Lung (tissue), 12 donors: ENCODE data around the gene CRYBA4. TPM values are rescaled to one million over a fixed set of nuclear protein-coding genes. Genes with fewer than 3 reads are reported as not detected.
A peak's percentile ranks its signal among the peaks of the same experiment; 100 is the strongest.

ENCODE experiments used
- ATAC-seq: fragments of 200-7000 bp; cut with Tn5 transposase; one replicate; pipeline ENCODE4 v1.9.1; 2020; ENCODE audit warnings: moderate number of reproducible peaks; ENCODE audit not compliant: insufficient read depth, low FRiP score
- DNase-seq, 3 donors: peaks; one replicate each; pipeline ENCODE4 v3.0.0-alpha.2; 2013 to 2017
- H3K27ac ChIP-seq, 2 donors: one replicate each; pipeline ENCODE4 v1.5.1; 2013; ENCODE audit warnings: mild to moderate bottlenecking in 2 of 2, moderate library complexity in 2 of 2, control low read depth in 1 of 2, inconsistent platforms in 1 of 2, low read depth in 1 of 2, low read length in 1 of 2
- H3K27me3 ChIP-seq, 3 donors: one replicate each; pipeline ENCODE4 v1.5.1; 2013; ENCODE audit warnings: low read length in 2 of 3; ENCODE audit not compliant: control insufficient read depth in 3 of 3, insufficient read depth in 3 of 3
- H3K36me3 ChIP-seq, 4 donors: one replicate each; pipeline ENCODE4 v1.5.1; 2013; ENCODE audit warnings: low read length in 4 of 4, mild to moderate bottlenecking in 1 of 4, moderate library complexity in 1 of 4; ENCODE audit not compliant: control insufficient read depth in 4 of 4, insufficient read depth in 4 of 4
- H3K4me1 ChIP-seq, 5 donors: one replicate each; pipeline ENCODE4 v1.5.1; 2013; ENCODE audit warnings: low read length in 5 of 5, mild to moderate bottlenecking in 2 of 5, moderate library complexity in 1 of 5; ENCODE audit not compliant: control insufficient read depth in 5 of 5, insufficient read depth in 5 of 5
- H3K4me3 ChIP-seq: one replicate; pipeline ENCODE4 v1.5.1; 2013; ENCODE audit warnings: mild to moderate bottlenecking, control low read depth, moderate library complexity
- H3K9ac ChIP-seq, 2 donors: one replicate each; pipeline ENCODE4 v1.5.1; 2013; ENCODE audit warnings: low read length in 2 of 2, control low read depth in 1 of 2; ENCODE audit not compliant: insufficient read depth in 1 of 2
- H3K9me3 ChIP-seq, 4 donors: one replicate each; pipeline ENCODE4 v1.5.1; 2013; ENCODE audit warnings: low read length in 3 of 4, mild to moderate bottlenecking in 1 of 4, moderate library complexity in 1 of 4; ENCODE audit not compliant: control insufficient read depth in 4 of 4, insufficient read depth in 3 of 4
- whole genome bisulfite sequencing, 2 donors: extraction: QIAGEN DNeasy Blood & Tissue Kit; methylation state at CpG; one replicate each; pipeline ENCODE4 v1.1.7; 2013; 5-methylcytosine and 5-hydroxymethylcytosine counted together
- polyA plus RNA-seq, 2 donors: library from polyadenylated mRNA; stranded (reverse); fragments of 200-250 nt; gene quantifications; one replicate each; pipeline ENCODE4 v1.2.1, GENCODE V29; 2013
- total RNA-seq, 2 donors: library from RNA; depleted of rRNA in 1 of 2; stranded (reverse); fragments of >200 nt in 1 of 2; gene quantifications; one replicate each; pipeline ENCODE4 v1.2.1, GENCODE V29; 2014 to 2021
- TF ChIP-seq, protein P1 (sequence below): IDR thresholded peaks from 2 replicates; pipeline ENCODE4 v1.5.1; 2012; ENCODE audit warnings: mild to moderate bottlenecking; ENCODE audit errors: control extremely low read depth, extremely low read depth
- donor health status: control.
- donor health status: control.
- donor health status: Bipolar disorder and iron deficiency.
- donor health status: healthy.
- donor health status: DM: yes; HTN: yes; CAD: no.

Gene CRYBA4
- total and polyA plus RNA-seq, 4 donors = 0.06 to 0.22 TPM; not detected in 2

DNA sequence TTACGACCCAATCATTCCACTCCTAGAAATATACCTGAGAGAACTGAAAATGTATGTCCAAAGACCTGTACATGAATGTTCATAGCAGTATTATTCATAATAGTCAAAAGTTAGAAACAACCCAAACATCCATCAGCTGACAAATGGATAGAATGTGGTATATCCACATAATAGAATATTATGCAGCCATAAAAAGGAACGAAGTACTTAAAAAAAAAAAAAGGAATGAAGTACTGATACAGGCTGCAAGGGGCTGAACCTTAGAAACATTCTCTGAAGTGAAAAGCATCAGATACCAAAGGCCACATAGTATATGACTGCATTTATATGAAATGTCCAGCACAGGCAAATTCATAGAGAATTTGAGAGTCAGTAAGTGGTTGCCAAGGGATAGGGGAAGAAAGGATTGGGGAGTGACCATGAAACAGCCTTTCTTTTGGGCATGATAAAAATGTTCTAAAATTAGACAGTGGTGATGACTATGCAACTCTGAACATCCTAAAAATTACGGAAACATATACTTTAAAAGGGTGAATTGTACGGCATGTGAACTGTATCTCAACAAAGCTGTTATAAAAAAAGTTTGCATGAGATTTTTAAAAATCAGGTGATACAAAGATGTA, 33.7 kb upstream of the CRYBA4 start:
- H3K9me3 ChIP-seq = no peaks in the 10 kb centered on the region
- 71 to 81% methylated on average over 4 of the region's 4 CpGs for WGBS, 2 donors
- TF ChIP-seq, protein P1, sequence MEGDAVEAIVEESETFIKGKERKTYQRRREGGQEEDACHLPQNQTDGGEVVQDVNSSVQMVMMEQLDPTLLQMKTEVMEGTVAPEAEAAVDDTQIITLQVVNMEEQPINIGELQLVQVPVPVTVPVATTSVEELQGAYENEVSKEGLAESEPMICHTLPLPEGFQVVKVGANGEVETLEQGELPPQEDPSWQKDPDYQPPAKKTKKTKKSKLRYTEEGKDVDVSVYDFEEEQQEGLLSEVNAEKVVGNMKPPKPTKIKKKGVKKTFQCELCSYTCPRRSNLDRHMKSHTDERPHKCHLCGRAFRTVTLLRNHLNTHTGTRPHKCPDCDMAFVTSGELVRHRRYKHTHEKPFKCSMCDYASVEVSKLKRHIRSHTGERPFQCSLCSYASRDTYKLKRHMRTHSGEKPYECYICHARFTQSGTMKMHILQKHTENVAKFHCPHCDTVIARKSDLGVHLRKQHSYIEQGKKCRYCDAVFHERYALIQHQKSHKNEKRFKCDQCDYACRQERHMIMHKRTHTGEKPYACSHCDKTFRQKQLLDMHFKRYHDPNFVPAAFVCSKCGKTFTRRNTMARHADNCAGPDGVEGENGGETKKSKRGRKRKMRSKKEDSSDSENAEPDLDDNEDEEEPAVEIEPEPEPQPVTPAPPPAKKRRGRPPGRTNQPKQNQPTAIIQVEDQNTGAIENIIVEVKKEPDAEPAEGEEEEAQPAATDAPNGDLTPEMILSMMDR = no peak
- H3K4me1 ChIP-seq = peaks cover 0 to 14% (median 4%) of the 10 kb centered on the region in 5 donors
- peaks cover 0 to 3% (median 0%) of the 10 kb centered on the region in 3 donors for H3K27me3 ChIP-seq
- ATAC-seq (no peak), DNase-seq (no peak)
- no peak overlapping the region for H3K4me3 ChIP-seq
- H3K36me3 ChIP-seq = peaks cover 0 to 1% (median 0%) of the 10 kb centered on the region in 4 donors
- H3K9ac ChIP-seq = no peak overlapping the region
- no peak overlapping the region for H3K27ac ChIP-seq

DNA sequence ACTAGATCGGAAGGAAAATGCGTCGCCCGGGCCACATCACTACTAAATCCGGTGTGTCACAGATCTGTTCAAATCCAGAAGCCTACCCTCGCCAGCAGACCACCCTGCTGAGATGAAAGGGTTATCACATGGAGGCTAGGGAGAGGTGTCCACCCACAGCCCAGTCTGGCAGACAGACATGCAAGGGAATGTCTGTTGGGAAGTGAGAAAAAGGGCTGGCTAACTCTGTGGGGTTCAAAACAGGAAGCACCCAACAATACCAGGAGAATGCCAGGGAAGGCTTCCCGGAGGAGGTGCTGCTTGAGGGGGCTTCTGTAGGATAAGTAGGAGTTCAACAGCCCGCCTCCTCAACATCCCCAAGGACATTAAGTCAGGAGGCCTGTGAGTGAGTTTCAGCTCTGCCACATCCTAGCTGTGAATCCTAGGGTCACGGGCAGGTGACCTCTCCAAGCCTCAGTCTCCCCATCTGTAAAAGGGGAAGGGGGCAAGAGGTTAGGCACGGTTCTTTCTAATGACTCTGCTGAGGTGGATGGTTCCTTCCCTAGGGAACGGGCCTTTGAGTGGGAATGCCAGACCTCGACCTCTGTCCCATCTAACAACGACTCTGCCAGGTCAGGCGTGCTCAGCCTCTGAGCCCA, 32.9 kb upstream of the CRYBA4 start:
- Histone ChIP-seq H3K36me3 (peaks cover 0 to 1% (median 0%) of the 10 kb centered on the region in 4 donors), H3K4me1 (peaks cover 0 to 14% (median 4%) of the 10 kb centered on the region in 5 donors), H3K27me3 (peaks cover 0 to 3% (median 0%) of the 10 kb centered on the region in 3 donors), H3K27ac (peak overlapping the region in 1 of 2 donors; percentile 90), H3K9me3 (no peaks in the 10 kb centered on the region), H3K9ac (no peak overlapping the region), H3K4me3 (peak overlapping the region; percentile 83)
- TF ChIP-seq, protein P1 = no peak
- ATAC-seq (no peak), DNase-seq (no peak)
- WGBS, 2 donors = 37 to 48% methylated on average over 14 of the region's 14 CpGs

DNA sequence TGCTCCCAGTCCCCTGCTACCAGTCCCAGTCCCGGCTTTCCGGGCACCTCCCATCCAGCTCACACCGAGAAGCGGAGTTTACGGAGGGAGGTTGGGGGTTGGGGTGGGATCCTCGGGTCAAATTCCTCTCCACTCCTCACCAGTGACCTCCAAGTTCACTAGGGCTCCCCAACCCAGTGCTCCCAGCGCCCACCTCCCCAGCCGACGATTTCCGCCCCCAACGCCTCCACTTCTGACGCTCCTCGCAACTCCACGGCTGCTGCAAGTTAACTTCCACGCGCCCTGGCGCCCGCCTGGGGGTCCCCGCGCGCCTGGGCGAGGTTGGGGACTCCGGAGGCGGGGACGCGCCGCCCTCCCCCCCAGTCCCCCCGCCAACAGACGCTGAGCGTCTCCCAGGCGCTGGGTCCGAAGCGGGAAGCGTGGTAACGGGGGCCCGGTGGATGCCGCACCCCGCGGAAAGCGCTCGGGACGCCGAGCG, 32.4 kb upstream of the CRYBA4 start:
- peaks cover 0 to 3% (median 0%) of the 10 kb centered on the region in 3 donors for H3K27me3 ChIP-seq
- no peaks in the 10 kb centered on the region for H3K9me3 ChIP-seq
- 1% methylated on average over 41 to 44 of the region's 44 CpGs for WGBS, 2 donors
- no peaks in the 10 kb centered on the region for H3K36me3 ChIP-seq
- peak; percentile 9 for ATAC-seq
- H3K9ac ChIP-seq = peak overlapping the region in 1 of 2 donors; percentile 50
- TF ChIP-seq, protein P1 = no peak
- peaks cover 0 to 12% (median 4%) of the 10 kb centered on the region in 5 donors for H3K4me1 ChIP-seq
- H3K4me3 ChIP-seq = peak overlapping the region; percentile 83
- peak overlapping the region; percentile 90 to 91 for H3K27ac ChIP-seq
- DNase-seq = peak; percentile 36 to 47 (median 39)
